Adipocyte (in vitro differentiated cells): Measurements from ENCODE around the gene PTN.

Experiments used
- DNase-seq: peaks from one replicate; pipeline ENCODE4 v3.0.0-alpha.2; 2015; ENCODE audit warnings: low read depth
- H3K27me3 ChIP-seq: replicated peaks from 2 replicates; pipeline ENCODE4 v1.7.0; 2013; ENCODE audit warnings: mild to moderate bottlenecking, low read length, moderate library complexity; ENCODE audit not compliant: control insufficient read depth, insufficient read depth
- H3K36me3 ChIP-seq: 2 replicates; pipeline ENCODE4 v1.7.0; 2013; ENCODE audit warnings: low read length, mild to moderate bottlenecking, moderate library complexity; ENCODE audit not compliant: control insufficient read depth, insufficient read depth, severe bottlenecking
- H3K4me1 ChIP-seq: 2 replicates; pipeline ENCODE4 v1.7.0; 2013; ENCODE audit warnings: mild to moderate bottlenecking, low read length, moderate library complexity; ENCODE audit not compliant: control insufficient read depth, insufficient read depth
- H3K4me3 ChIP-seq: 2 replicates; pipeline ENCODE4 v1.7.0; 2013; ENCODE audit warnings: mild to moderate bottlenecking, low read length, moderate library complexity
- H3K9ac ChIP-seq: 2 replicates; pipeline ENCODE4 v1.7.0; 2013; ENCODE audit warnings: mild to moderate bottlenecking, low read length, moderate library complexity
- H3K9me3 ChIP-seq: 2 replicates; pipeline ENCODE4 v1.7.0; 2013; ENCODE audit warnings: mild to moderate bottlenecking, low read length, moderate library complexity; ENCODE audit not compliant: control insufficient read depth

Gene PTN

DNA sequence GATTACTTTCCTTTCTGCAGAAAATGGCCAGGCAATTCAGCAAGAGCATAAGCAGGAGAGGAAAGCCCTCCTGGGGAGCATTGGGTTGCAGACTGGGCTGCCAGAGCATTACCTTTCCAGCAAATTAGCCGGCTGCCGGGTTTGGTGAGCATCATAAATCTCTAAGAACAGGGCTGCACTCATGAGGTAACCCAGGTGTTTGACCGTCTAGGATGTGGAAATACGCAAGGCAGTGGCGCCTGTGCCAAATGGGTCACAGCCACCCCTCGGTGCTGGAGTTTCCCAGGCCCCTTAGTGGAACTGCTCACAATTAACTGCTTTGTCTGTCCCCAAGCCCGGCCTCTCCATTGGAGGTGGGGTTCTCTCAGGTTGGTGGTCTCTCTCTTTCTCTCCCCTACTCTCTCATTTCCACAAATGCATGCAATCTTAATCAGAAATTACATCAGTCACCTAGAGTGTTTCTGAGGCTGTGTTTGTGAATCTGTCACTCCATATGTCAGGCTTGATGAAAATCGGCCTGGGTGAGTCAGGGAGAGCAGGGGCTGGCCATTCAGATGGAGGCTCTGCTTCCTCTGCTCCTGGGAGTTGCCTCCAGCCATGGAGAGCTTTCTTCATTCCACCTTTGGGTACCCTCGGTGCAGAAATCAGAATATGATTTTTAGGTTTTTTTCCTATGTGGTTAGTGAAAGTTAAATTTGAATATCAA is 26.7 kb downstream of the PTN start:
- Histone ChIP-seq H3K9me3 (no peaks in the 10 kb centered on the region), H3K4me1 (peaks cover 7% of the 10 kb centered on the region), H3K9ac (no peak overlapping the region), H3K27me3 (peaks cover 4% of the 10 kb centered on the region), H3K36me3 (no peaks in the 10 kb centered on the region), H3K4me3 (no peak overlapping the region)
- no peak for DNase-seq

GRCh38 chr7:137313201-137313600 is 30.3 kb downstream of the PTN start:
- Histone ChIP-seq H3K4me1 (peaks cover 7% of the 10 kb centered on the region), H3K27me3 (no peaks in the 10 kb centered on the region), H3K36me3 (no peaks in the 10 kb centered on the region), H3K9ac (no peak overlapping the region), H3K4me3 (no peak overlapping the region), H3K9me3 (no peaks in the 10 kb centered on the region)
- no peak for DNase-seq

GRCh38 chr7:137306748-137307147 is 36.8 kb downstream of the PTN start:
- Histone ChIP-seq H3K4me1 (peaks cover 4% of the 10 kb centered on the region), H3K36me3 (no peaks in the 10 kb centered on the region), H3K9ac (no peak overlapping the region), H3K27me3 (no peaks in the 10 kb centered on the region), H3K4me3 (no peak overlapping the region), H3K9me3 (no peaks in the 10 kb centered on the region)
- DNase-seq, result no peak

GRCh38 chr7:137305901-137306621 is 37.5 kb downstream of the PTN start:
- H3K4me1 ChIP-seq, result peaks cover 4% of the 10 kb centered on the region
- H3K9ac ChIP-seq, result no peak overlapping the region
- peak; percentile 3 for DNase-seq
- no peak overlapping the region for H3K4me3 ChIP-seq
- H3K36me3 ChIP-seq, result no peaks in the 10 kb centered on the region
- H3K9me3 ChIP-seq, result no peaks in the 10 kb centered on the region
- no peaks in the 10 kb centered on the region for H3K27me3 ChIP-seq

- no peaks in the 10 kb centered on the region for H3K27me3 ChIP-seq
- DNase-seq, result no peak
- no peaks in the 10 kb centered on the region for H3K9me3 ChIP-seq
- H3K36me3 ChIP-seq, result no peaks in the 10 kb centered on the region
- H3K9ac ChIP-seq, result no peak overlapping the region
- no peak overlapping the region for H3K4me3 ChIP-seq
- peaks cover 4% of the 10 kb centered on the region for H3K4me1 ChIP-seq
These were observed 38.8 kb downstream of the PTN start for GRCh38 chr7:137304624-137305235.

DNA sequence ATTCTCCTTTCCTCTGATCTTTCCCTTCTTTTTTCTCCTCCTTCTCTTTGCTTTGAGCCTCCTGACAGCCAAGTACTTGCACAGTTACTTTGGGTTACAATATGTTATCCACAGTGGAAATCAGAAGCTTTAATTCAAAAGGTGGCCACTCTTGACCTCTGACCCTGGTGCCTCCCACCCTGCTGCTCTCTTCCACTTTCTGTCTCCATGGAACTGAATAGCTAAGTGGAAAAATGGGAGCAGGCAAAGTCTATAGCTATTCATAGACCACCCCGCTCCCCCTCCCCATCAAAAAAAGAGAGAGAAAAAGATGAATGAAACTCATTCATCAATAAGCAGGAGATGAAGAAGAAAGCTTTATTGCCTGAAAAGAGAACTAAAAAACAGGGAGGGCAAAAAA is 39.4 kb downstream of the PTN start:
- H3K36me3 ChIP-seq, result no peaks in the 10 kb centered on the region
- DNase-seq, result no peak
- H3K9me3 ChIP-seq, result no peaks in the 10 kb centered on the region
- H3K4me1 ChIP-seq, result peaks cover 4% of the 10 kb centered on the region
- no peaks in the 10 kb centered on the region for H3K27me3 ChIP-seq
- H3K4me3 ChIP-seq, result no peak overlapping the region
- no peak overlapping the region for H3K9ac ChIP-seq

- H3K9me3 ChIP-seq, result no peaks in the 10 kb centered on the region
- H3K4me1 ChIP-seq, result peaks cover 4% of the 10 kb centered on the region
- peak; percentile 36 for DNase-seq
- no peak overlapping the region for H3K4me3 ChIP-seq
- H3K36me3 ChIP-seq, result no peaks in the 10 kb centered on the region
- H3K27me3 ChIP-seq, result no peaks in the 10 kb centered on the region
- H3K9ac ChIP-seq, result no peak overlapping the region
These were observed 41.5 kb downstream of the PTN start for GRCh38 chr7:137302081-137302480.

DNA sequence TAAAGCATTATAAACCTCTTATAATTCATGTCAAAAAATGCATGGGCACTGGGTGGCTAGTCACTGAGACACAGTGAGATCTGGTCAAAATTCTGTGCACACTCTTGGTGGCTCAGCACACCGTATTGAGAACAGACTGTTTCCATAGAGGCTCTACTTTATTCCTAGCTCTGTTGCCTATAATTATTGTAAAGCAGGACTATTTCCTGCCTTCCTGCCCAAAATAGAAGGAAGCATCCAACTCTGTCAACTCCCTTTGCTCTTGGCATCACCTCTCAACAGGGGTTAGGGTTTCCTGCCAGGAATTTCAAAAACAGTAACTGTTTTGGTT is 45.1 kb downstream of the PTN start:
- H3K4me1 ChIP-seq, result no peaks in the 10 kb centered on the region
- no peaks in the 10 kb centered on the region for H3K36me3 ChIP-seq
- H3K4me3 ChIP-seq, result no peak overlapping the region
- H3K27me3 ChIP-seq, result no peaks in the 10 kb centered on the region
- H3K9ac ChIP-seq, result no peak overlapping the region
- H3K9me3 ChIP-seq, result no peaks in the 10 kb centered on the region
- no peak for DNase-seq

DNA sequence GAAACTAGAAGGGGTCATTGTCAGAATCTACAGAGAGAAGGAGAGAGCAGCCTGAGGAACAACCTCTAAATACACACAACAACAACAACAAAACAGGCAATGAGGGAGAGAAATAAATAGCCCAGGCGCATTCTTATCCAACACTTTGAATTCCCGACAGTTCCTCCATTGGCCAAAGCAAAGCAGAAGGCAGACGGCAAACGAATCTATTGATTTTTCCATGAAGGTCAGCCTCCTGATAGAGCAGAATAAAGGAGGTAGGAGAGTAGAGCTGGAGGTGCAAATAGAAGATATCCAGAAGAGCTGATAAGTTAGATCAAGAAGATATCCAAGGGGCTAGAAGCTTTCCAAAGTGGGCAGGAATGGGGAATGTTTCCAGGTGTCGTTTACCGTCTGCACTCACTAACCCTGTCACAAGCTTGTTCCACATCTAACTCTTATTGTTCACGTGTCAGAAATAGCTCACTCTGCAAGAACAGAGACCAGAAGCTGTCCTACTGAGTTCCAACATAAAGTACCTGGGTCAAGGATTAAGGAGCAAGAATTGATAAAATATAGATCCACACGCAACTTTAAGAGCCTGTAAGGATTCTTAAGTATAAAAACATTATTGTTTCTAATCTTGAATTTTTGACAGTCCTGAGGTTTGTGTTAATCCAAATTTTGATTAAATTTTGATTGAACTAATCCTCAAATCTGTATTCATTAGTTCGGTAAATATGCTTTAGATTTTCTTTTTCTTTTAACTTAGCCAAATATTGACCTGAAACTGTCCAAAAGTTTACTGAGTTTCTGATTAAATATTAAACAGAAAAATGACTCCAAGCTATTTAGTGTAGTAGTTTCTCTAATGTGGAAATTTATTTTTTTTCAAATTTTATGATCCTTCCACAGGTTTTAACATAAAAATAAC is 45.7 kb downstream of the PTN start:
- H3K9ac ChIP-seq, result no peak overlapping the region
- no peaks in the 10 kb centered on the region for H3K27me3 ChIP-seq
- H3K36me3 ChIP-seq, result no peaks in the 10 kb centered on the region
- no peak overlapping the region for H3K4me3 ChIP-seq
- no peaks in the 10 kb centered on the region for H3K4me1 ChIP-seq
- H3K9me3 ChIP-seq, result no peaks in the 10 kb centered on the region
- no peak for DNase-seq

GRCh38 chr7:137296576-137296975 is 47.0 kb downstream of the PTN start:
- Histone ChIP-seq H3K9ac (no peak overlapping the region), H3K9me3 (no peaks in the 10 kb centered on the region), H3K4me1 (no peaks in the 10 kb centered on the region), H3K36me3 (no peaks in the 10 kb centered on the region), H3K27me3 (no peaks in the 10 kb centered on the region), H3K4me3 (no peak overlapping the region)
- DNase-seq, result no peak
